SH-SY5Y (cell line): ENCODE data around the gene LTB4R.

Experiments used
- GATA2 ChIP-seq: IDR thresholded peaks from 2 replicates; pipeline ENCODE4 v1.6.1; 2011; ENCODE audit warnings: mild to moderate bottlenecking, low read depth, low read length
- GATA3 ChIP-seq: IDR thresholded peaks from 2 replicates; pipeline ENCODE4 v1.6.1; 2011; ENCODE audit warnings: low read depth, mild to moderate bottlenecking, low read length, moderate library complexity

DNA sequence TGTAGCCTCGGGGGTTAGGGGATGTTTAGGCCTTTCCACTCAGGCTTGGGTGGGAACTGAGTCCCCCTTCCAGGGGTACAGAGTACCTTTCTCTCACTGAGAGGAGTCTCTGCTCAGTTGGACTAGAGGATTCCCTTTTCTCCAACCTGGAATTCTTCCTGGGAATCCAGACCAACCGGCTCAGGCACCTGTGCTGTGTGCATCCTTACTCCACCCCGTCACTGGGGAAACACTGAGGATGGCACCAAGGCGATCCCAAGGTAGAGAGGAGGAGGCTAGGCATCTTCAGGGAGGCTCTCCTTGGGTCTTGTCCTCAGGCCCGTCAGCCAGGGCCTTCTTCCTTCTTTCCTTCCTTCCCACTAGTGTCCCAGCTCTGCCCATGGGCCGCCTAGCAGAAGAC, 47.5 kb upstream of the LTB4R start:
- TF ChIP-seq GATA2 (no peak), GATA3 (no peak)
